A549 (cell line): ENCODE data around the gene CRYBB3.

Experiments
- MAZ ChIP-seq: fragments of 150-350 bp; IDR thresholded peaks from 2 replicates; pipeline ENCODE4 v1.6.1; 2014; ENCODE audit warnings: antibody characterized with exemption, low read depth, low read length, borderline replicate concordance
- REST ChIP-seq: fragments of 200-600 bp; sonication (generic); IDR thresholded peaks from 2 replicates; pipeline ENCODE4 v1.6.1; 2016; ENCODE audit warnings: antibody characterized with exemption, mild to moderate bottlenecking, moderate library complexity
- TF ChIP-seq, protein P1 (sequence below): fragments of >200 bp; sonication (Bioruptor Twin); formaldehyde crosslinking; IDR thresholded peaks from 3 replicates; pipeline ENCODE4 v1.5.1; 2016

- TF ChIP-seq REST, result no peak
- TF ChIP-seq MAZ, result no peak
- TF ChIP-seq, protein P1, sequence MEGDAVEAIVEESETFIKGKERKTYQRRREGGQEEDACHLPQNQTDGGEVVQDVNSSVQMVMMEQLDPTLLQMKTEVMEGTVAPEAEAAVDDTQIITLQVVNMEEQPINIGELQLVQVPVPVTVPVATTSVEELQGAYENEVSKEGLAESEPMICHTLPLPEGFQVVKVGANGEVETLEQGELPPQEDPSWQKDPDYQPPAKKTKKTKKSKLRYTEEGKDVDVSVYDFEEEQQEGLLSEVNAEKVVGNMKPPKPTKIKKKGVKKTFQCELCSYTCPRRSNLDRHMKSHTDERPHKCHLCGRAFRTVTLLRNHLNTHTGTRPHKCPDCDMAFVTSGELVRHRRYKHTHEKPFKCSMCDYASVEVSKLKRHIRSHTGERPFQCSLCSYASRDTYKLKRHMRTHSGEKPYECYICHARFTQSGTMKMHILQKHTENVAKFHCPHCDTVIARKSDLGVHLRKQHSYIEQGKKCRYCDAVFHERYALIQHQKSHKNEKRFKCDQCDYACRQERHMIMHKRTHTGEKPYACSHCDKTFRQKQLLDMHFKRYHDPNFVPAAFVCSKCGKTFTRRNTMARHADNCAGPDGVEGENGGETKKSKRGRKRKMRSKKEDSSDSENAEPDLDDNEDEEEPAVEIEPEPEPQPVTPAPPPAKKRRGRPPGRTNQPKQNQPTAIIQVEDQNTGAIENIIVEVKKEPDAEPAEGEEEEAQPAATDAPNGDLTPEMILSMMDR, result no peak
Measured at GRCh38 chr22:25167082-25167481, 32.6 kb upstream of the CRYBB3 start.
